HepG2 (cell line): ENCODE results near the gene SUPT4H1. TPM values are rescaled to one million over a fixed set of nuclear protein-coding genes. Genes with fewer than 3 reads are reported as not detected.

Source experiments
- CTCF ChIP-seq: sonication (generic); formaldehyde crosslinking; IDR thresholded peaks from 2 replicates; pipeline ENCODE4 v1.5.0; 2020; ENCODE audit warnings: mild to moderate bottlenecking, missing genetic modification reagents, moderate library complexity
- IKZF4 ChIP-seq: sonication (generic); formaldehyde crosslinking; IDR thresholded peaks from 2 replicates; pipeline ENCODE4 v1.5.1; 2020; ENCODE audit warnings: borderline replicate concordance, mild to moderate bottlenecking, low read depth, missing genetic modification reagents; ENCODE audit errors: not compliant biosample characterization
- MED13 ChIP-seq: sonication (generic); formaldehyde crosslinking; IDR thresholded peaks from 2 replicates; pipeline ENCODE4 v1.5.0; 2020; ENCODE audit warnings: missing genetic modification reagents
- NFKBIZ ChIP-seq: IDR thresholded peaks from 2 replicates; pipeline ENCODE4 v1.6.1; 2018; ENCODE audit warnings: missing genetic modification reagents, missing compliant biosample characterization
- PHB2 ChIP-seq: fragments of 450-650 bp; IDR thresholded peaks from 2 replicates; pipeline ENCODE4 v1.6.1; 2018; ENCODE audit not compliant: partially characterized antibody
- RBM39 ChIP-seq: fragments of 200-400 bp; formaldehyde crosslinking; IDR thresholded peaks from one replicate; pipeline ENCODE4 v1.6.1; 2018; ENCODE audit warnings: antibody characterized with exemption, mild to moderate bottlenecking, low read depth, low read length; ENCODE audit not compliant: poor library complexity, severe bottlenecking
- SCMH1 ChIP-seq: sonication (generic); formaldehyde crosslinking; IDR thresholded peaks from 2 replicates; pipeline ENCODE4 v1.9.0; 2021; ENCODE audit warnings: missing genetic modification reagents, mild to moderate bottlenecking, borderline replicate concordance
- SNAPC2 ChIP-seq: sonication (generic); formaldehyde crosslinking; IDR thresholded peaks from 2 replicates; pipeline ENCODE4 v1.8.1; 2022; ENCODE audit warnings: mild to moderate bottlenecking, missing genetic modification reagents
- SP1 ChIP-seq, 2 experiments: fragments of 450-650 bp in 1 of 2; sonication (generic) in 1 of 2; formaldehyde crosslinking in 1 of 2; IDR thresholded peaks; 2 replicates each; pipeline versions ENCODE4 v1.4.0 to v1.6.1; 2016 to 2020; ENCODE audit warnings: missing genetic modification reagents in 1 of 2
- ZBTB14 ChIP-seq: sonication (generic); formaldehyde crosslinking; IDR thresholded peaks from 2 replicates; pipeline ENCODE4 v1.4.0; 2020; ENCODE audit warnings: missing genetic modification reagents
- ZNF10 ChIP-seq: sonication (generic); formaldehyde crosslinking; IDR thresholded peaks from 2 replicates; pipeline ENCODE4 v1.4.0; 2020; ENCODE audit warnings: mild to moderate bottlenecking, low read depth, missing genetic modification reagents, borderline replicate concordance
- ZNF646 ChIP-seq: sonication (generic); formaldehyde crosslinking; IDR thresholded peaks from 2 replicates; pipeline ENCODE4 v1.9.0; 2021; ENCODE audit warnings: mild to moderate bottlenecking, missing genetic modification reagents
- ZSCAN21 ChIP-seq: sonication (generic); formaldehyde crosslinking; IDR thresholded peaks from 2 replicates; pipeline ENCODE4 v1.8.0; 2022; ENCODE audit warnings: mild to moderate bottlenecking, missing genetic modification reagents, moderate library complexity, borderline replicate concordance
- ZSCAN22 ChIP-seq: sonication (generic); formaldehyde crosslinking; IDR thresholded peaks from 2 replicates; pipeline ENCODE4 v1.4.0; 2020; ENCODE audit warnings: mild to moderate bottlenecking, missing genetic modification reagents
- polyA plus RNA-seq, 8 experiments: library from polyadenylated mRNA; depleted of rRNA in 3 of 8; stranded (reverse) in 7 of 8; unstranded in 1 of 8; fragments of >200 nt; fragmentation: Illumina TruSeq in 4 of 8; extraction: Trizol in 4 of 8; gene quantifications; 2 replicates each; pipeline versions ENCODE4 v1.2.1 to v1.2.3, GENCODE V29; 2011 to 2016; ENCODE audit warnings: low read depth in 4 of 8, missing spikeins in 1 of 8, mixed read lengths in 1 of 8; ENCODE audit not compliant: insufficient read depth in 1 of 8
- total RNA-seq, 5 experiments: library from RNA; depleted of rRNA; stranded (reverse); fragments of >200 nt; fragmentation: Illumina TruSeq; extraction: Trizol; gene quantifications; 2 replicates each; pipeline ENCODE4 v1.2.3, GENCODE V29; 2016; ENCODE audit warnings: low read depth in 1 of 5
- TF ChIP-seq, protein P1 (sequence below): sonication (generic); formaldehyde crosslinking; IDR thresholded peaks from 2 replicates; pipeline ENCODE4 v1.5.0; 2020; ENCODE audit warnings: missing genetic modification reagents
- TF ChIP-seq, protein P2 (sequence below): sonication (generic); formaldehyde crosslinking; IDR thresholded peaks from 2 replicates; pipeline ENCODE4 v1.8.0; 2022; ENCODE audit warnings: mild to moderate bottlenecking, missing genetic modification reagents; ENCODE audit not compliant: insufficient replicate concordance

SUPT4H1 gene
- total and polyA plus RNA-seq, 2 of the 13 experiments (the other 11 are each of a cell fraction or from before 2014, with no cell fraction given), result 155 to 244 TPM

DNA sequence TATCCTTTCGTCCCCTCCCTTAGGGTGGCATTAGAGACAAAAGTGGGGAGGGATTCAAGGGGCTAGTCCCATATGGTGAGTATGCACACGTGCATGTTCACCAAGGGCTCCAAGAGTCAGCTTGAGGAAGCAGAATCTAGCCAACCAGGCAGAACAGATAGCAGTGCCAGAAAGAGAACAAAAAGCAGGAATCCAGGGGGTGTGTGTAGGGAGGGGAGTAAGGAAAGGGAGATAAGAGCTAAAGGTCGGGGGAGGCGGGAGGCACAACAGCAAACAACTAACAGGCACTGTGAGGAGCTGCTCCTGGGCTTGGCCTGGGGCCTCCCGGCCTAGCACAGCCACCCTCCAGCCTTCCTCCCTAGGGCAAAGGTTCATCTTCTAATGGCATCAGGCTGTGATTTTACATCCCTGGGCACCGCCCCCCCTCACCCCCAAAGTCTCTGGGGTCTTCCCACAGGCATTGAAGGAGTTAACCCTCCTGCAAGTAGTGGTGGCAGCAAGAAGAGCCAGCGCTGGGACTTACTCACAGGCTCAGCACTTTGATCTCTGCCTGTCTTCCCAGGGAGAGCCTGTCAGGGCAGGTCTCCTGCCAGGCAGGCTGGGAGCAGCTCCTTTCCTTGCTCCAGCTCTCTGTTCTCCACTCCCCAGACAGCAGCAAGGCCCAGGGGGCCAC is 12.4 kb upstream of the SUPT4H1 start (continued):
- peak; percentile 67 for TF ChIP-seq IKZF4
- TF ChIP-seq ZSCAN22 (CRISPR knock-in tag), result no peak
- peak; percentile 52; the same call in 1 of the 2 replicates for TF ChIP-seq ZNF646 (CRISPR knock-in tag)
- TF ChIP-seq SCMH1 (CRISPR knock-in tag), result no peak
- no peak for TF ChIP-seq ZBTB14
- TF ChIP-seq RBM39, result peak; percentile 76
- TF ChIP-seq ZNF10, result no peak
- TF ChIP-seq, protein P1, sequence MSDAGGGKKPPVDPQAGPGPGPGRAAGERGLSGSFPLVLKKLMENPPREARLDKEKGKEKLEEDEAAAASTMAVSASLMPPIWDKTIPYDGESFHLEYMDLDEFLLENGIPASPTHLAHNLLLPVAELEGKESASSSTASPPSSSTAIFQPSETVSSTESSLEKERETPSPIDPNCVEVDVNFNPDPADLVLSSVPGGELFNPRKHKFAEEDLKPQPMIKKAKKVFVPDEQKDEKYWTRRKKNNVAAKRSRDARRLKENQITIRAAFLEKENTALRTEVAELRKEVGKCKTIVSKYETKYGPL (CRISPR knock-in tag), result no peak
- TF ChIP-seq ZSCAN21, result no peak
- no peak for TF ChIP-seq SNAPC2 (CRISPR knock-in tag)
- TF ChIP-seq PHB2, result no peak
- TF ChIP-seq, protein P2, sequence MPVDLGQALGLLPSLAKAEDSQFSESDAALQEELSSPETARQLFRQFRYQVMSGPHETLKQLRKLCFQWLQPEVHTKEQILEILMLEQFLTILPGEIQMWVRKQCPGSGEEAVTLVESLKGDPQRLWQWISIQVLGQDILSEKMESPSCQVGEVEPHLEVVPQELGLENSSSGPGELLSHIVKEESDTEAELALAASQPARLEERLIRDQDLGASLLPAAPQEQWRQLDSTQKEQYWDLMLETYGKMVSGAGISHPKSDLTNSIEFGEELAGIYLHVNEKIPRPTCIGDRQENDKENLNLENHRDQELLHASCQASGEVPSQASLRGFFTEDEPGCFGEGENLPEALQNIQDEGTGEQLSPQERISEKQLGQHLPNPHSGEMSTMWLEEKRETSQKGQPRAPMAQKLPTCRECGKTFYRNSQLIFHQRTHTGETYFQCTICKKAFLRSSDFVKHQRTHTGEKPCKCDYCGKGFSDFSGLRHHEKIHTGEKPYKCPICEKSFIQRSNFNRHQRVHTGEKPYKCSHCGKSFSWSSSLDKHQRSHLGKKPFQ (CRISPR knock-in tag), result no peak
- no peak for TF ChIP-seq SP1 (IDR thresholded peaks at IDR 0.05)
- TF ChIP-seq SP1 (CRISPR knock-in tag; IDR thresholded peaks at IDR 0.05), result no peak
- TF ChIP-seq CTCF (CRISPR knock-in tag), result peak; percentile 16; the same call in 1 of the 2 replicates
- peak; percentile 69; the same call in 1 of the 2 replicates for TF ChIP-seq MED13 (CRISPR knock-in tag)
- TF ChIP-seq NFKBIZ (CRISPR knock-in tag), result no peak; the same call in 1 of the 2 replicates
